Activated naive CD8-positive, alpha-beta T cell (primary cell): Measurements from ENCODE around the gene MYH13.

Experiments
- H3K27ac Mint-ChIP-seq: one replicate; pipeline ENCODE4 v1.8.0; 2021; ENCODE audit warnings: mixed read lengths
- H3K27me3 Mint-ChIP-seq: one replicate; pipeline ENCODE4 v1.8.0; 2021; ENCODE audit warnings: mixed read lengths
- H3K36me3 Mint-ChIP-seq: one replicate; pipeline ENCODE4 v1.8.0; 2021; ENCODE audit warnings: mixed read lengths
- H3K4me1 Mint-ChIP-seq: one replicate; pipeline ENCODE4 v1.8.0; 2021; ENCODE audit warnings: low read depth, mixed read lengths
- H3K4me3 Mint-ChIP-seq: one replicate; pipeline ENCODE4 v1.8.0; 2021; ENCODE audit warnings: mild to moderate bottlenecking, mixed read lengths
- H3K9me3 Mint-ChIP-seq: one replicate; pipeline ENCODE4 v1.8.0; 2021; ENCODE audit warnings: low read depth, mixed read lengths

Gene MYH13

DNA sequence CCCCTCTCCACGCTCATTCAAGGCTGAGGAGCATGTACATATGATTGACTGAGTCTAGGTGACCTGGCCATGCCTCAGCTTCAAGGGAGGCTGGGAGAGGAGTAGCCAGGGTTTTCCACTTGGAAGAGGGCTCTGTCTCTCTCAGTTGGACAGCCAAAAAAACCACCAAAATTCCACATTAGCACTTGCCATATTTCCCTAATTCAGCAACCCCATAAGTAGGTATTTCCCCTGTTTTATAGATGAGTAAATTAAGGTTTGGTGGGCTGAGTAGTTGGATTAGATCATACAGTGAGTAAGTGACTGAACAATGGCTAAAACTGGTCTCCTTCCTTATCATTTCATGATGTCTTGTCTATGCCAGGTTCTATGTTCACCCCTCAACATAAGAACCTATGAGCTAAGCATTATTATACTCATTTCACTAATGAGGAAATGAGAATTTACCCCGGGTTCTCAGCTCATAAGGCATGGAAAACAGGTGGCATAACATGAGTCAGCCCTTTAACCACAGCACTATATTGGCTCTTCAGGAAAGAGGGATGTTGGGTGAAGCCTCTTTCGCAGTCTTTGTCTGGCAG, 106.4 kb downstream of the MYH13 start:
- no peaks in the 10 kb centered on the region for H3K4me1 Mint-ChIP-seq
- H3K36me3 Mint-ChIP-seq, result no peaks in the 10 kb centered on the region
- no peak overlapping the region for H3K4me3 Mint-ChIP-seq
- no peaks in the 10 kb centered on the region for H3K9me3 Mint-ChIP-seq
- H3K27me3 Mint-ChIP-seq, result peaks cover 13% of the 10 kb centered on the region
- H3K27ac Mint-ChIP-seq, result no peak overlapping the region

DNA sequence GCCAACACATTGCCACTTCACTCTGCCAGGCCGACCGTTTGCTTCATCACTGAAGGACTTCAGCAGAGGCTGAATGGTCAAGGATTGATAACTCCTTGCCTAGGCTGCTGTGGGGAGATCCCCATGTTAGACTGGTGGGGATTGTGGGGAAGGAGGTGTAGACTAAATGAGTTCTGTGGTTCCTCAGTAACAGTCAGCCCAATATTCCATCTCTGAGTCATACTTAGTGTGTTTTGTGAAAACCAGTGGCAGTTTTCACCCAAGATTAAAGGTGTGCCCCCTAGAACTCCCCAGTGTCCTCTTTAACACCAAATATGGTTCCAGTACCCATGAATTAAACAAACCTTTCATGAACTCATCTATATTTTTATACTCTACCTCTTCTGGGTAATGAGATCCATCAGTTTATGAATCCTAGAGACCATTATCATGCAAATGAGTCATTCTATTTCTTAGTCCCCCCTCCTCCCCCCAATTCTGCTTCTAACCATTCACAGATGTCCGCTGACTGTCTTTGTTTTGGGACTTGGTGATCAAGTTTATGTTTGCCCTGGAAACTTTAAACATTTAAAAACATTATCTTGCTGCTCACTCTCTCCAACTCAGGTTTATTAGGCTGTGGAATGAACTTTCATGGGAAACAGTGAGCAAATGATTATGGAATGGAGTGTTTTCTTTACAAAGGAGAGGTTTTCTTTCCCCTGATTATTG, 107.6 kb downstream of the MYH13 start:
- Mint-ChIP-seq H3K36me3 (no peaks in the 10 kb centered on the region), H3K4me3 (no peak overlapping the region), H3K9me3 (no peaks in the 10 kb centered on the region), H3K4me1 (no peaks in the 10 kb centered on the region), H3K27ac (no peak overlapping the region), H3K27me3 (peaks cover 13% of the 10 kb centered on the region)

- Mint-ChIP-seq H3K27ac (no peak overlapping the region), H3K4me3 (no peak overlapping the region), H3K36me3 (no peaks in the 10 kb centered on the region), H3K9me3 (no peaks in the 10 kb centered on the region), H3K4me1 (no peaks in the 10 kb centered on the region), H3K27me3 (peaks cover 11% of the 10 kb centered on the region)
Observed at GRCh38 chr17:10264051-10264450, 108.8 kb downstream of the MYH13 start.

DNA sequence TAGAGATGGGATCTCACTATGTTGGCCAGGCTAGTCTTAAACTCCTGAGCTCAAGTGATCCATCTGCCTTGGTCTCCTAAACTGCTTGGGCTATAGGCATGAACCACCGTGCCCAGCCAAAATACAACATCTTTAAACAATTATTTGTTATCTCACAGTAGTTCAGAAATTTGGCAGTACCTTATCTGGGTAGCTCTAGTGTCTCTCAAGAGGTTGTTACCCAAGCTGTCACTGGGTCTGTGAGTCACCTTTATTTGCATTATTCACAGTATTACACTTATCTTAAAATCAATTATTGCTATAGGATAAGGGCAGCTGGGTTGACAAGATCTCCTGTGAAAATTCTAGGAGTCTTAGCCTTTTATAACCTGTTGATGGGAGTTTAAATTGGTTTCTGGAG, 110.4 kb downstream of the MYH13 start:
- H3K27ac Mint-ChIP-seq, result no peak overlapping the region

DNA sequence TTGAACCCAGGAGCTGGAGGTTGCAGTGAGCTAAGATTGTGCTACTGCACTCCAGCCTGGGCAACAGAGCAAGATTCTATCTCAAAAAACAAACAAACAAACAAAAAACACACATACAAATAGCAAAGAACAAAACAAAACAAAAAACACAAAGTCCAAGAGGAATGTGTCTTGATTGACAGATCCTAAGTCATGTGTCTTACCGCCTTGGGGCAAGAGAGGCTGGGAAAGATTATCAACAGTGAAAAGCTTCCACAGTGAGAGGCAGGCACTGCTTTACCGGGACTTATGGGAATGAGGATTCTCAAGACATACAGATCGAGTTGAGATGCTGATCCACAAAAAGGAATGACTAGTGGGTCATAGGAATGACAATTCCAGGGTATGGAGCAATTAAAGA, 111.7 kb downstream of the MYH13 start:
- H3K4me1 Mint-ChIP-seq, result no peaks in the 10 kb centered on the region
- H3K36me3 Mint-ChIP-seq, result peaks cover 2% of the 10 kb centered on the region
- H3K4me3 Mint-ChIP-seq, result no peak overlapping the region
- H3K27me3 Mint-ChIP-seq, result peaks cover 4% of the 10 kb centered on the region
- H3K27ac Mint-ChIP-seq, result no peak overlapping the region
- H3K9me3 Mint-ChIP-seq, result no peaks in the 10 kb centered on the region

More for the DNA sequence above, 110.4 kb downstream of the MYH13 start:
- Mint-ChIP-seq H3K4me3 (no peak overlapping the region), H3K27me3 (peaks cover 8% of the 10 kb centered on the region), H3K9me3 (no peaks in the 10 kb centered on the region), H3K4me1 (no peaks in the 10 kb centered on the region), H3K36me3 (no peaks in the 10 kb centered on the region)

GRCh38 chr17:10251212-10251948, 121.4 kb downstream of the MYH13 start:
- H3K4me1 Mint-ChIP-seq, result no peaks in the 10 kb centered on the region
- no peaks in the 10 kb centered on the region for H3K36me3 Mint-ChIP-seq
- H3K4me3 Mint-ChIP-seq, result no peak overlapping the region
- peaks cover 4% of the 10 kb centered on the region for H3K27me3 Mint-ChIP-seq
- H3K9me3 Mint-ChIP-seq, result no peaks in the 10 kb centered on the region
- no peak overlapping the region for H3K27ac Mint-ChIP-seq
